Stomach (tissue), 4 donors: ENCODE data around the gene FUCA2.

Experiments
- EP300 ChIP-seq: sonication (generic); formaldehyde crosslinking; IDR thresholded peaks from one replicate; pipeline ENCODE4 v1.6.1; 2017; ENCODE audit warnings: antibody characterized with exemption
- POLR2A ChIP-seq, 4 donors: fragments of 450-650 bp; IDR thresholded peaks; one replicate each; pipeline ENCODE4 v1.6.1; 2016; ENCODE audit warnings: antibody characterized with exemption in 4 of 4, control low read depth in 2 of 4, mild to moderate bottlenecking in 1 of 4, moderate library complexity in 1 of 4
- POLR2AphosphoS5 ChIP-seq, 3 donors: sonication (generic); formaldehyde crosslinking; IDR thresholded peaks; one replicate each; pipeline ENCODE4 v1.6.1; 2016; ENCODE audit warnings: antibody characterized with exemption in 3 of 3
- TF ChIP-seq, protein P1 (sequence below), 7 experiments: fragments of 450-650 bp in 4 of 7; fragments of 200-600 bp in 3 of 7; sonication (generic) in 3 of 7; IDR thresholded peaks; one replicate each; pipeline ENCODE4 v1.5.1; 2016 to 2019; ENCODE audit warnings: antibody characterized with exemption in 7 of 7, control low read depth in 2 of 7, mild to moderate bottlenecking in 1 of 7

- TF ChIP-seq POLR2A (IDR thresholded peaks at IDR 0.05) (no peak), POLR2AphosphoS5 (IDR thresholded peaks at IDR 0.05) (no peak), EP300 (no peak)
- TF ChIP-seq, protein P1, sequence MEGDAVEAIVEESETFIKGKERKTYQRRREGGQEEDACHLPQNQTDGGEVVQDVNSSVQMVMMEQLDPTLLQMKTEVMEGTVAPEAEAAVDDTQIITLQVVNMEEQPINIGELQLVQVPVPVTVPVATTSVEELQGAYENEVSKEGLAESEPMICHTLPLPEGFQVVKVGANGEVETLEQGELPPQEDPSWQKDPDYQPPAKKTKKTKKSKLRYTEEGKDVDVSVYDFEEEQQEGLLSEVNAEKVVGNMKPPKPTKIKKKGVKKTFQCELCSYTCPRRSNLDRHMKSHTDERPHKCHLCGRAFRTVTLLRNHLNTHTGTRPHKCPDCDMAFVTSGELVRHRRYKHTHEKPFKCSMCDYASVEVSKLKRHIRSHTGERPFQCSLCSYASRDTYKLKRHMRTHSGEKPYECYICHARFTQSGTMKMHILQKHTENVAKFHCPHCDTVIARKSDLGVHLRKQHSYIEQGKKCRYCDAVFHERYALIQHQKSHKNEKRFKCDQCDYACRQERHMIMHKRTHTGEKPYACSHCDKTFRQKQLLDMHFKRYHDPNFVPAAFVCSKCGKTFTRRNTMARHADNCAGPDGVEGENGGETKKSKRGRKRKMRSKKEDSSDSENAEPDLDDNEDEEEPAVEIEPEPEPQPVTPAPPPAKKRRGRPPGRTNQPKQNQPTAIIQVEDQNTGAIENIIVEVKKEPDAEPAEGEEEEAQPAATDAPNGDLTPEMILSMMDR (IDR thresholded peaks at IDR 0.05): no peak
Observed at GRCh38 chr6:143527677-143528076, 16.2 kb upstream of the FUCA2 start.
